Common myeloid progenitor, CD34-positive (primary cell): Measurements from ENCODE around the gene ARHGEF7.

Experiments
- CTCF ChIA-PET: fragments of 350-600 bp; sonication (Branson Sonifier 250); formaldehyde crosslinking; loops from one replicate; lab custom pipeline; 2021; ENCODE audit warnings: antibody characterized with exemption; lab: Charles Lee
- POLR2A ChIA-PET: fragments of 350-600 bp; sonication (Branson Sonifier 250); formaldehyde crosslinking; loops from one replicate; lab custom pipeline; 2021; ENCODE audit warnings: antibody characterized with exemption; lab: Charles Lee
- DNase-seq, 3 donors: peaks; one replicate each; pipeline versions ENCODE4 v3.0.0 to v3.0.0-alpha.2; 2013
- H3K27ac ChIP-seq, 2 experiments: 1 replicate in 1 of 2; 2 replicates in 1 of 2; pipeline ENCODE4 v1.7.0; 2013; ENCODE audit warnings: inconsistent platforms in 2 of 2, low read length in 2 of 2, mild to moderate bottlenecking in 2 of 2, low read depth in 1 of 2, moderate library complexity in 1 of 2; ENCODE audit not compliant: severe bottlenecking in 2 of 2, insufficient read depth in 1 of 2, poor library complexity in 1 of 2
- H3K27me3 ChIP-seq, 5 experiments: replicated peaks in 2 of 5; 1 replicate in 3 of 5; 2 replicates in 2 of 5; pipeline versions ENCODE4 v1.6.1 to v1.7.0; 2013; ENCODE audit warnings: low read length in 4 of 5, mild to moderate bottlenecking in 2 of 5, moderate library complexity in 2 of 5, inconsistent platforms in 1 of 5; ENCODE audit not compliant: insufficient read depth in 5 of 5, control insufficient read depth in 4 of 5
- H3K36me3 ChIP-seq, 4 experiments: 1 replicate in 2 of 4; 2 replicates in 2 of 4; pipeline versions ENCODE4 v1.6.1 to v1.7.0; 2013; ENCODE audit warnings: low read length in 3 of 4, control low read depth in 1 of 4, mild to moderate bottlenecking in 1 of 4; ENCODE audit not compliant: control insufficient read depth in 4 of 4, insufficient read depth in 4 of 4
- H3K4me1 ChIP-seq, 4 experiments: 1 replicate in 3 of 4; 2 replicates in 1 of 4; pipeline versions ENCODE4 v1.6.1 to v1.7.1; 2013; ENCODE audit warnings: low read length in 3 of 4, mild to moderate bottlenecking in 3 of 4, control low read depth in 1 of 4, inconsistent platforms in 1 of 4, moderate library complexity in 1 of 4; ENCODE audit not compliant: control insufficient read depth in 4 of 4, insufficient read depth in 4 of 4; ENCODE audit errors: control extremely low read depth in 1 of 4
- H3K4me3 ChIP-seq, 7 experiments: 1 replicate in 4 of 7; 2 replicates in 3 of 7; pipeline versions ENCODE4 v1.5.1 to v1.7.0; 2013; ENCODE audit warnings: mild to moderate bottlenecking in 7 of 7, low read length in 6 of 7, moderate library complexity in 6 of 7, inconsistent platforms in 2 of 7, low read depth in 2 of 7, control low read depth in 1 of 7; ENCODE audit not compliant: insufficient read depth in 4 of 7, control insufficient read depth in 1 of 7; ENCODE audit errors: extremely low read depth in 1 of 7
- H3K9me3 ChIP-seq, 5 experiments: 1 replicate in 4 of 5; 2 replicates in 1 of 5; pipeline versions ENCODE4 v1.6.1 to v1.7.1; 2013; ENCODE audit warnings: low read length in 4 of 5, mild to moderate bottlenecking in 2 of 5, inconsistent platforms in 1 of 5, low read depth in 1 of 5, moderate library complexity in 1 of 5; ENCODE audit not compliant: control insufficient read depth in 4 of 5, insufficient read depth in 2 of 5; ENCODE audit errors: control extremely low read depth in 1 of 5
- WGBS: methylation state at CpG from one replicate; pipeline ENCODE4 v1.1.5; 2013; ENCODE audit not compliant: insufficient coverage; 5-methylcytosine and 5-hydroxymethylcytosine counted together

The ARHGEF7 gene

DNA sequence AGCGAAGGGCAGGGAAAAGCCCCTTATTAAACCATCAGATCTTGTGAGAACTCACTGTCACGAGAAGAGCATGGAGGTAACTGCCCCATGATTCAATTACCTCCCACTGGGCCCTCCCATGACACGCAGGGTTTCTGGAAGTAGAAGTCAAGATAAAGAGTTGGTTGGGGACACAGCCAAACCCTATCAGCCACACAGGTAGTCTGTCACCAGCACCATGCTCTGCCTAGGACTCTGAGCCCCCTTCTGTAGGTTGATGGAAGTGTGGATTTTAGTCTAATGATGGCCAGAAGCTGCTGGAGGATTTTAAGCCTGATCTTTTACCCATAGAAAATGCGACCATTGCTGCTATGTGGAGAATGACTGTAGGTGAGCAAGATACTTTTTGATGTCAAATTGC is 60.8 kb downstream of the ARHGEF7 start:
- peaks cover 5 to 40% (median 23%) of the 10 kb centered on the region in 4 experiments for H3K4me1 ChIP-seq
- POLR2A ChIA-PET, result no interaction called here
- H3K27ac ChIP-seq, result no peak overlapping the region

DNA sequence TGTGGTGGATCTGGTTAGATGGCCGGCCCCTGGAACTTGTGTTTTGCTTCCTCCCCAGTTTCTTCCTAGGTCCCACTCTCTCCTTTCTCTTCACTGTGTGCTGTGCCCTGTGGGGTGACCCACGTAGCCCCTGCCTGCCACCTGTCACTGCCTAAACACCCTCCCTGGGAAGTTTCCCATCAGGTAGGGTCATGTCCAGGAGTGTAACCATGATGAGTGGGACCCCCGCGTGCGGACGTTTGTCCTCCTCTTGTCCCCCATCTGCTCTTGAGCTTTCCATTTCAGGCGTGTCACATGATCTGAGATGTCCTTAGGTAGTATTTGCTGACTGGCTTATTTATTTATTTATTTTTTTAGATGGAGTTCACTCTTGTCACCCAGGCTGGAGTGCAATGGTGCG is 61.3 kb downstream of the ARHGEF7 start:
- Histone ChIP-seq H3K27ac (peak overlapping the region in 1 of 2 experiments; percentile 36), H3K9me3 (peaks cover 0 to 8% (median 0%) of the 10 kb centered on the region in 5 experiments), H3K4me1 (peaks cover 5 to 40% (median 23%) of the 10 kb centered on the region in 4 experiments), H3K4me3 (no peak overlapping the region), H3K27me3 (no peaks in the 10 kb centered on the region), H3K36me3 (peaks cover 0 to 43% (median 8%) of the 10 kb centered on the region in 4 experiments)
- no peak for DNase-seq
- POLR2A ChIA-PET, result interaction anchor here (0.9 kb wide), 1 partner anchor 464 kb away, joined by 5 read pairs; no protein-coding TSS in a partner anchor
- CTCF ChIA-PET, result interaction anchor here (0.6 to 1.4 kb wide), 4 partner anchors 15 to 71 kb away, joined by 3 to 5 read pairs (median 4); no protein-coding TSS in a partner anchor
- WGBS, result 100% methylated on average over 3 of the region's 8 CpGs

More for the DNA sequence above, 60.8 kb downstream of the ARHGEF7 start:
- Histone ChIP-seq H3K27me3 (no peaks in the 10 kb centered on the region), H3K4me3 (no peak overlapping the region), H3K9me3 (peaks cover 0 to 8% (median 0%) of the 10 kb centered on the region in 5 experiments), H3K36me3 (peaks cover 0 to 43% (median 8%) of the 10 kb centered on the region in 4 experiments)
- 93% methylated on average over 3 of the region's 4 CpGs for WGBS
- no peak for DNase-seq
- CTCF ChIA-PET, result interaction anchor here (1.2 to 1.5 kb wide), 2 partner anchors 11 to 16 kb away, joined by 3 read pairs; no protein-coding TSS in a partner anchor

- Histone ChIP-seq H3K4me1 (peaks cover 5 to 40% (median 23%) of the 10 kb centered on the region in 4 experiments), H3K4me3 (peak overlapping the region in 1 of 7 experiments; percentile 14), H3K36me3 (peaks cover 0 to 46% (median 6%) of the 10 kb centered on the region in 4 experiments), H3K27me3 (no peaks in the 10 kb centered on the region), H3K27ac (peak overlapping the region in 1 of 2 experiments; percentile 69), H3K9me3 (peaks cover 0 to 8% (median 0%) of the 10 kb centered on the region in 5 experiments)
- POLR2A ChIA-PET, result interaction anchor here (0.9 kb wide), 1 partner anchor 464 kb away, joined by 5 read pairs; no protein-coding TSS in a partner anchor
- CTCF ChIA-PET, result interaction anchor here (0.6 to 1.7 kb wide), 4 partner anchors 14 to 71 kb away, joined by 3 to 7 read pairs (median 4); no protein-coding TSS in a partner anchor
- 31% methylated on average over 9 of the region's 14 CpGs for WGBS
- peak; percentile 75 to 94 (median 93) for DNase-seq
Observed at GRCh38 chr13:111177081-111177711, 62.1 kb downstream of the ARHGEF7 start.

- 95% methylated on average over 4 of the region's 6 CpGs for WGBS
- Histone ChIP-seq H3K27ac (peak overlapping the region in 1 of 2 experiments; percentile 69), H3K4me1 (peaks cover 5 to 40% (median 23%) of the 10 kb centered on the region in 4 experiments), H3K4me3 (no peak overlapping the region), H3K36me3 (peaks cover 0 to 42% (median 6%) of the 10 kb centered on the region in 4 experiments), H3K9me3 (peaks cover 0 to 8% (median 0%) of the 10 kb centered on the region in 5 experiments), H3K27me3 (no peaks in the 10 kb centered on the region)
- no peak for DNase-seq
- ChIA-PET POLR2A (no interaction called here), CTCF (interaction anchor here (1.4 to 1.7 kb wide), 2 partner anchors 13 to 38 kb away, joined by 5 to 7 read pairs; no protein-coding TSS in a partner anchor)
Observed at GRCh38 chr13:111177921-111178320, 62.8 kb downstream of the ARHGEF7 start.

DNA sequence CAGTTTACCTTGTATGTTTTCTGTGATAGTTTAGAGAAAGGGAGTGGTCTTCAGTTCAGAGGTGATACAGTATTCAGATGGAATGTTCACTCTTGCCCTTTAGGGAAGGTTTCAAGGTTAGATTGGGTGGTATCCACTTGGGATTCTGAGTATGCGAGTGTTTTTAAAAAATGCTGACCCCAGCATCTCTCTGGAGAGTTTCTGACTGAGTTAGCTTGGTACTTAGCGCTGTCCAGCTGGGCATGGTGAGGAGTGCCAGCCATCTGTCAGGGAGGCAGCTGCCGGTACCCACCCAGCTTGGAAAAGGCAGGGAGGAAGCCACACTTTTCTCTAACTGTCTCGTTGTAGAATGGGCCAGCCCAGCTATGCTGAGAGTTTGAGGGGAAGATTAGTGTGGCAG is 63.3 kb downstream of the ARHGEF7 start:
- CTCF ChIA-PET, result interaction anchor here (1.7 kb wide), 1 partner anchor 12 kb away, joined by 7 read pairs; no protein-coding TSS in a partner anchor

GRCh38 chr13:111179908-111180760 is 65.0 kb downstream of the ARHGEF7 start:
- Histone ChIP-seq H3K4me3 (no peak overlapping the region), H3K27ac (no peak overlapping the region), H3K4me1 (peaks cover 7 to 54% (median 40%) of the 10 kb centered on the region in 4 experiments), H3K27me3 (no peaks in the 10 kb centered on the region), H3K36me3 (peaks cover 0 to 24% (median 0%) of the 10 kb centered on the region in 4 experiments), H3K9me3 (peaks cover 0 to 4% (median 0%) of the 10 kb centered on the region in 5 experiments)
- WGBS, result 90% methylated on average over 2 of the region's 6 CpGs
- POLR2A ChIA-PET, result no interaction called here
- CTCF ChIA-PET, result interaction anchor here (0.8 to 1.8 kb wide), 7 partner anchors 13 to 44 kb away, joined by 3 to 5 read pairs (median 4); no protein-coding TSS in a partner anchor
- DNase-seq, result peak in 1 of 3 donors; percentile 58

More for the DNA sequence above, 63.3 kb downstream of the ARHGEF7 start:
- Histone ChIP-seq H3K36me3 (peaks cover 0 to 37% (median 2%) of the 10 kb centered on the region in 4 experiments), H3K27ac (no peak overlapping the region), H3K4me1 (peaks cover 5 to 40% (median 23%) of the 10 kb centered on the region in 4 experiments), H3K27me3 (no peaks in the 10 kb centered on the region), H3K9me3 (peaks cover 0 to 8% (median 0%) of the 10 kb centered on the region in 5 experiments), H3K4me3 (no peak overlapping the region)
- POLR2A ChIA-PET, result no interaction called here
- 100% methylated on average over 3 of the region's 4 CpGs for WGBS
- DNase-seq, result no peak
